GM19193 (cell line): Measurements from ENCODE around the gene CHSY1.

ENCODE experiments used
- POLR2A ChIP-seq: IDR thresholded peaks from 4 replicates; pipeline ENCODE4 v1.6.1; 2011; ENCODE audit not compliant: insufficient read depth, insufficient read length; ENCODE audit errors: extremely low read depth

The CHSY1 gene

DNA sequence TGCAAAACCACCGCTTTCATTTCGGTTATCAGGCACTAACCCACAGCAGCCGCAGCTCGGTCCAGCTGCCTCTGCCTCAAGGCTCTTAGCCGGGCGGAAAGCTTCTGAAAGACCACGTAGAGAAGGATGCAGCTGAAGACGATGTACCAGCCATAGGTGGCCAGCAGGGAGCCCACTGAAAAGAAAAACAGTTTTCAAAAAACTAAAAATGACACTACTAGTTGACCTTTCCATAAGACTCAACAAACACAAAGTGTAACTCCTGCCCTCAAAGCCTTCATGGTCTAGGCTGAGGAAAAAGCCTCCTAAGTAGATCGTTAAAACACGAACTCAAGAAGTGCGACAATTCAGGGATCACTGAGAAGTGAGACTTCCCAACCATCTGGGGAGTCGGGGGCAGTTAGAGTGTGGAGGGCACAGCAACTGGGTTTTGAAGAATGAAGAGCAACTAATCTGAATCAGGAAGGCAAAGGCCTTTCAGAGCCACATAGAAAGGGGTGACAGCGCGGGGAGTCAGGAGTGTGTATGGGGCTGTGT is 24.7 kb upstream of the CHSY1 start:
- no peak for TF ChIP-seq POLR2A

GRCh38 chr15:101275018-101275417 is 23.2 kb upstream of the CHSY1 start:
- TF ChIP-seq POLR2A, result no peak

DNA sequence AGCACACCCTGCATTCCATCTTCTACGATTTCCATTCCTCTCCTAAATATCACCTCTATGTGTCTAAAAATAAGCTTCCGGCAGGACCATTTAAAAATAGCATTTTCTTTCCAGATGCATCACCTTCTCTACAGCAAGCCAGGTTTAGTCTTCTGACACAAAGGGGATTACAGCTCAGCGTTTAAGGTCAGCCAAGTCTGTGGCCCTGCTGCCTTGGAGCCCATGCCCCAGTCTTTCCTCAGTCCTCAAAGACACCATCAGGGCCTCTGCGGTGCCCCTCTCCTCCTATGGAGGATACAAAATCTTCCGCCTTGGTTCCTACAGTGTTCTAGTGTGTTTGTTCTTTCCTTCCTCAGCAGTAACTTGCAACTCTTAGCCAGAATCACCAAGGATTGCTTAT is 21.7 kb upstream of the CHSY1 start:
- TF ChIP-seq POLR2A, result no peak

- TF ChIP-seq POLR2A, result no peak
Observed at GRCh38 chr15:101272584-101272983, 20.7 kb upstream of the CHSY1 start.

DNA sequence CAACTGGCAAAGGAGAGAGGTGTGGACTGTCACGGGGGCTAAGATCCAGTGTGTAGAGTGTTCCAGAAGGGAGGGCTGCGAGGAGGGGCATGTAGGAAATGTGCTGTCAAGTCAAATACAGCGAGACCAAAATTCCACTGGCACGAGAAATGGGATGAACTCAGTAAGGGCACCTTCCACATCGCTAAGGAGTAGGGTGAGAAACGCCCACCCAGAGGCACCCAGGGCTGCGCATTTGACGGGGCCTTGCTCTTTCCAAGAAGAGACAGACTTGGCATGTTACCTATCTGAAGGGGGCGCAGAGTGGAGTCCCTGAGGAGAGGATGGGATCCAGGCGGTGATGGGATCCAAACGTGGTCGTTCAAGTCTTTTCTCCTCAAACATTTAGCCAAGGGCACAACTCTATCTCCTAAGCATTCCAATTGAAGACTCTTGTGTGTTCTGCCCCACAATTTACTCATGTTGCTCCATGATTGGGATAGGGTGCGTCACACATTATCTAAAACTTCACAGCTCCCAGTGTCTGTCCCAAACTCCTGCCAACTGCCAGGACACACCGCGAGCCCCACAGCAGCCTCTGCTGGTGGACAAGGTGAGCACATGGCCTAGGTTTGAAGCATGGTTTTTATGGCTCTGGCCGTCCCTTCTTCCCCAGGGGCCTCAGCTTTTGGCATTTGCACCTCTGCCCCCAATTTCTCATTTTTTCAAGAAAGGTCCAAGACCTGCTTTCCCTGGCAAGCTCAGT is 17.8 kb upstream of the CHSY1 start:
- TF ChIP-seq POLR2A, result peak; percentile 21

GRCh38 chr15:101267320-101268104 is 15.7 kb upstream of the CHSY1 start:
- TF ChIP-seq POLR2A, result no peak

GRCh38 chr15:101266787-101267186 is 14.9 kb upstream of the CHSY1 start:
- no peak for TF ChIP-seq POLR2A

DNA sequence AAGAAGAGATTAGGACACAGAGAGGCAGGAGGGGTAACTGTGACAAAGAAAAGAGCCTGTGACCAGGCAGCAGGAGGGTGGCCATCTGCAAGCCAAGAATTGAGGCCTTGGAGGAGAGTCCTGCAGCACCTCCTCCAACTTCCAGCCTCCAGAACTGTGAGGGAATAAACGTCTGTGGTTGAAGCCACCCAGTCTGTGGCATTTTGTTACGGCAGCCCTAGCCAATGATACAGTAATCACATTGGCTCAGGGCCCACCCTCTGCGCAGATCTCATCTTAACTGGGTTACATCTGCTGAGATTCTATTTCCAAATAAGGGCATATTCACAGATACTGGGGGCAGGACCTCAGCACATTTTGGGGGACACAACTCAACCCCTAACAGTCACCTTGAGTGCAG is 14.2 kb upstream of the CHSY1 start:
- no peak for TF ChIP-seq POLR2A

DNA sequence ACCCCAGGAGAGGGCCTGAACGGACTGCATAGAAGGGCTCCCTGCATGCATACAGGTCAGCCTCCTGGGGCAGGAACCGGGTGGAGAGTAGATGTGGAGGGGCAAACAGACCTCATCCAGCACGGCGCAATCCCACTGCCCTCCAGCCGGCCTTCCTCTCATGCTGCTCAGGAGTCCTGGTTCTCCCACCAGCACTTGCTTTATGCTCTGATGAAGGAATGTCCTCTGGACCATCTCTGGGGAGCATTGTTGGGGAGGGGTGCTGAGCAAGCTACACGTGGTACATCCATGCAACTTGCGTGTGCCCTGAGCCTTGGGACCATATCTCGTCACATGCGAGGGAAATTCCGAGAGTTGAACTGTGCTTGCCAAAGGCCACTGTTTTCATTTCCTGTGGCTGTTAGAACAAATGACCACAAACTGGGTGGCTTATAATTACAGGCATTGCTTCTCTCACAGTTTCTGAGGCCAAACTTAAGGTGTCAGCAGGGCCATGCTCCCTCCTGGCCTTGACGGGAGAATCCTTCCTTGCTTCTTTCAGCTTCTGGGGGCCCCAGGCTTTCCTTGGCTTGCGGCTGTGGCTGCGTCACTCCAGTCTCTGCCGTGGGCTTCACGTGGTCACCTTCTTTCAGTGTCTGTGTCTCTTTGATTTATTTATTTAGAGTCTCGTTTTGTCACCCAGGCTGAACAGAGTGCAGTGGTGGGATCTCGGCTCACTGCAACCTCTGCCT is 13.2 kb upstream of the CHSY1 start:
- no peak for TF ChIP-seq POLR2A

DNA sequence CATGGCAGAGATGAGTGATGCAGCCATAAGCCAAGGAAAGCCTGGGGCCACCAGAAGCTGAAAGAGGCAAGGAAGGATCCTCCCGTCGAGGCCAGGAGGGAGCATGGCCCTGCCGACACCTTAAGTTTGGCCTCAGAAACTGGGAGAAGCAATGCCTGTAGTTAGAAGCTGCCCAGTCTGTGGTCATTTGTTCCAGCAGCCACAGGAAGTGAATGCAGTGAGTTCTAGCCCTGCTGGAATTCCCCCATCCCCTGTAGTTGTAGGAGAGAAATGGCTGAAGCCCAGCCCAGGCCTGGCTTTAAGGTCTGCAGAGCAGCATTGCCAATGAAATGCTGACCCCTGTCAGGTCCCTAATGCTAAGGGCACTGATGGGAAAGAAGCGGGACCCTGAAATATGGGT is 12.2 kb upstream of the CHSY1 start:
- no peak for TF ChIP-seq POLR2A

DNA sequence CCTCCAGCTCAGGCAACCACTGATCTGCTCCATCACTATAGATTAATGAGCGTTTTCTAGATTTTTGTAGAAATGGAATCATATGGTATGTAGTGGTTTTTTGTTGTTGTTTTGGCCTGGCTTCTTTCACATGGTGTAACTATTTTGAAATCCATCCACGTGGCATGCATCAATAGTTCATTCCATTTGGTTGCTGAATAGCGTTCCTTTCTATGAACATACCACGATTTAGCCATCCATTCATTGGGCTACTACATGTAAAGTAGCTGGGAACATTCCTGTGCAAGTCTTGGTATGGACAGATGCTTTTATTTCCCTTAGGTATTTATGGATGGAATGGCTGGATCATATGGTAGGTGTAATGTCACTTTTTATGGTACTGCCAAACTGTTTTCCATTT is 10.7 kb upstream of the CHSY1 start:
- no peak for TF ChIP-seq POLR2A

GRCh38 chr15:101258238-101259144 is 6.6 kb upstream of the CHSY1 start:
- TF ChIP-seq POLR2A, result no peak

GRCh38 chr15:101256757-101257156 is 4.9 kb upstream of the CHSY1 start:
- no peak for TF ChIP-seq POLR2A

DNA sequence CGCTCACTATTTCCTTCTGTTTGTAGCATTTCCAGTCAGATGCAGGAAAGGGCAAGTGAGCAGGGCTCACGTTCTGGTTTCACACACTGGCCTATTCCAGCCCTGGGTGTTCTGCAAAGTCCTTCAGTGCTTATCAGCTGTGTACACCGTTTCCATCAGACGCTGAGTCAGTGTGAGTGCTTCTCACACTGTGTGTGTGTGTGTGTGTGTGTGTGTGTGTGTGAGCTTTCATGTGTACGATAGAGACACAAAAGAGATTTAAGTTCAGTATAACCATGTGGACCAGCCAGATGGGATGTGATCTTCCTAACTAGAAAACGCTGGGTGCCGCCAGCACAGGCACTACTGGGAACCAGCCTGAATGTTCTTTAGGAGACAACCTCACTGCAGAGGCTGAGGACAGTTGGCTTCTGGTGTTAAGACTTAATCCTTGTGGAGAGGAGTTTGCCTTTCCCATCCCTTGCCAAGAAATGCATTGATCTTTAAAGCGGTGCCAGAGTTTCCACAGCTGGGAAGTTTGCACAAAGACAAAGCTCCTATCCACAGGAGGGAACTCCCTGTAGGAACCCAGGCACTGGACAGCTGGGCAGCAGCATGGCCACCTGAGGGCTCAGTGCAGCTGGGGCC is 3.9 kb upstream of the CHSY1 start:
- no peak for TF ChIP-seq POLR2A
